Forelimb muscle (tissue), 1 donor: ENCODE measurements around the gene CDX1. TPM values are rescaled to one million over a fixed set of nuclear protein-coding genes. Genes with fewer than 3 reads are reported as not detected.

Source experiments
- DNase-seq: peaks from one replicate; pipeline ENCODE4 v3.0.0-alpha.2; 2013; ENCODE audit warnings: low read depth
- polyA plus RNA-seq: library from polyadenylated mRNA; unstranded; fragments of 120-200 nt; gene quantifications from one replicate; pipeline ENCODE4 v1.2.1, GENCODE V29; 2013; ENCODE audit not compliant: insufficient read length

CDX1 gene
- polyA plus RNA-seq, 1 donor, result 0.24 TPM

GRCh38 chr5:150208187-150209098 lies 41.9 kb downstream of the CDX1 start:
- no peak for DNase-seq

- no peak for DNase-seq
Measured at GRCh38 chr5:150209099-150209635, 42.6 kb downstream of the CDX1 start.

- no peak for DNase-seq
Measured at GRCh38 chr5:150210644-150211043, 44.1 kb downstream of the CDX1 start.

GRCh38 chr5:150211156-150212030 lies 44.8 kb downstream of the CDX1 start:
- no peak for DNase-seq

GRCh38 chr5:150213530-150213929 lies 47.0 kb downstream of the CDX1 start:
- DNase-seq, result peak; percentile 52

GRCh38 chr5:150214289-150214688 lies 47.7 kb downstream of the CDX1 start:
- no peak for DNase-seq

DNA sequence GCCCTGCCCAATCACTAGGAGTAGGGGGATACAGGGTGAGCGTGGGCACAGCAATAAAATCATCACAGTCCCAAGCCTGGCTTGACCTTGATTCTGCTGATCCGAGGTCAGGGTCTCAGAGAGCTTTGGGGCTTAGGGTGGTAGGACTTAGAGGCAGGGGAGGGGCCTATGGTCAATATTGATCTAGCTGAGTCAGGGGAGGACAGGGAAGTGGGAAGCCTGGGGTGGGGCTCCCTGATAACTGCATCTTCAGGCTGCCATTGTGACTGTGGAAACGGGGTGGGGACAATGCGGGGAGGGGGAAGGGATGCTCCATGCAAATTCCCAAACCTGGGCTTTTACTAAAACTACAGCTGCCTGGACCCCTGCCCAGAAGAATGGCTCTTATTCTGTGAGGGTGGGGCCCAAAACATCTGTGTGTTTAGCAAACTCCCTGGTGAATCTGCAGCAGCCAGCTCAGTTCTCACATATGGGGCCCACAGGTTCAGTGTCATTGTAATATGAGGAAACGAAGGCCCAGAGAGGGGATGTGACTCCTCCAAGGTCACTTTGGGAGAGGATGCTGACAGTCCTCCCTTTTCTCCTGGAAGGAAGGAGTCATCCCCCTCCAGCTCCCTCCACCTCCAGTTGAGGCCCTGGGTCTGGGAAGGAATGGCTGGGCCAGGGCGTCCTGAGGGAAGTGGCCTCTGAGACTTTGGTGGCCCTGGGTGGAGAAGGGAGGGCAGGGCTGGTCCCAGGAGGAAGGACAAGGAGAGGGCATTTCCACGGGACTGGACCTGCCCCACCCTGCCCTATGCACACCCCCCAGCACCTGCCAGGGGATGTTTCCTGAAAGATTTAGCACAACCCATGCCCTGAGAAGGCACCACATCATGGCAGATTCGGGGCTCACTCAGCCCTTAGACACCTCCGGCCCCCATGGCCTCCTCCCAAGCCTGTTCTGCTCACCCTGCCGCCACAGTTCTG lies 49.7 kb downstream of the CDX1 start:
- peak; percentile 66 for DNase-seq

GRCh38 chr5:150217038-150217437 lies 50.5 kb downstream of the CDX1 start:
- no peak for DNase-seq

DNA sequence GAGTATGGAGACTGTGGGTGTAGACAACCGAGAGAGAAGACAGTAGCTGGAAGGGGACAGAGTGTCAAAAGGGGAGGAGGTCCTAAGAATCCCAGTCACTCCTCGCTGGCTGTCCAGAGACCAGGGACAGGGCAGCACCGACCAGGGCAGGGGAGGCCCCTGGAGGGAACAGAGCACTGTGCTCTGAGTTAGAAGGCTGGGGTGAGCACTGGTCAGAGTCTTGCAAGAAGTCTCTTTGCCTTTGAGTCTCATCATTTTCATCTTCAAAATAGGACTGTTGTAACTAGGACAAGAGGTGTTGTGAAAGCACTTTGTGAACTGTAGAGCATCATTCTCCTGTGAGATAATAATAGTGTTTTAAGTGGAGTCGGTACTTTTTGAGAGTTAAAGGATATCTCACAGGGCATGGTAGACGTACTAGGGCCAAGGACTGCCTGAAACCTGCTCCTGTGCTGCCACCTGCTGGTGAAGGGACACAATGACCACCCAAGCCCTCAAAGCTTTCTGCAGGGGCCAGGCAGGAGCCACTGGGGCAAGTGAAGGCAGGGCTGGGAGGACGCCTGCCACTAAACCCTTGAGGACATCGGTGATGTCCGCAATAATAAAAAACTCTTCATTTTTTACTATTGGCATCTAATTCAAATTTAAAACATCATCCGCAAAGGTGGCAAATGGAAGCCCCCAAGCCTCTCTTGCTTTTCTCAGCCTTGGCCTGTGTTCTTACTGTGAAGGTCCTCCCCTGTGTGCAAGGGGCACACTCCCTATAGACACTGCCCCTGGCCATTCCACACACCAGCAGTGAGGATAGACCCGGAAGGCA lies 51.5 kb downstream of the CDX1 start:
- peak; percentile 59 for DNase-seq

DNA sequence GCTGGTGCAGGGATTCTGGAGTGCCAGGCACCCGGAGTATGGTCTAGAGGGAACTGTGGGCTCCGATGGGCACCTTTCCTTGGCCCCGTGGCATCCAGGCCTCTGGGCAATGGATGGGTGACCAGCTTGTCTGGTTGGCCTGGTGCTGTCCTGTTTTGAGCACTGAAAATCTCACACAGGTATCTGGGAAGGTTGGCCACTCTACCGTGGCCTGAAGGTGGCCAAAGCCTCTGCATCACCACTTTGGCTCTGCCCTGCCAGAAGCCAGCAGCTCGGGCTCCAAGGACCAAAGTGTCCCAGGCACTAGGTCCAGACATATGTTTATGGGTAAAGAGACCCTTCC lies 52.1 kb downstream of the CDX1 start:
- DNase-seq, result no peak

DNA sequence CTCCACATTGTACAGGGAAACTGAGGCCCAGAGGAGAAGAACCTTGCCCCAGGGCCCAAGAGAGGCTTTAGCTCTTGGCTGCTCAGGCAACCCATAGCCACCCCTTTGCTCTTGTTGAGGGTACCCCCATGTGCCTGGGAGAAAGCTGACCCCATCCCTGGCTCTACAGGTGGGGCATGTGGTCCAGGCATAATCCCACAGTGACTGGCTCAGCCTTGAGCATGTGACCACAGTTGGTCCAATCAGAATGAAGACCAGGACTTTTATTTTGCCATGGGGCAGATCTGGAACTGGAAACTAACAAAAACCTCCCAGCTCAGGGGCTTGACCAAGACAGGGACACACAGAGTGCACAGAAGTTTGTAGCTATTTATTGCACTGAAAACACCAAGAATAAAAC lies 52.6 kb downstream of the CDX1 start:
- no peak for DNase-seq

DNA sequence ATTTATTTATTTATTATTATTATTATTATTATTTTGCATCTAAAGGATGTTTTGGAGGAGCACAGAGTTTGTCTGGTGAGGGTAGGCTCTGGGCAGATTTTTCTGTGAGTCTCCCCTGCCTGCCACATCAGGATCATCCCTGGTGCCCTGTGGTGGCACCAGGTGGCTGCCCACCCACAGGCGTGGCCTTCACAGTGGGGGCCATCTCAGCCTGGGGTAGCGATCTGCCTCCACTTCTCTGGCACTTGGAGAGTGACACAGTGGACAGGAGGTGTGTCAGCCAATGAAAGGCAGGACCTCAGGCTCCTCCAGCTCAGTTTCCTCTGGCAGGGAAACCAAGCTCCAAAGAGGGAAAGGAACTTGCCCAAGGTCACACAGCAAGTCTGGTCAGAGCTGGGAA lies 53.3 kb downstream of the CDX1 start:
- no peak for DNase-seq

- no peak for DNase-seq
Measured at GRCh38 chr5:150221471-150221870, 54.9 kb downstream of the CDX1 start.

GRCh38 chr5:150222906-150223305 lies 56.3 kb downstream of the CDX1 start:
- DNase-seq, result no peak

GRCh38 chr5:150223474-150223873 lies 56.9 kb downstream of the CDX1 start:
- DNase-seq, result no peak

- DNase-seq, result no peak
Measured at GRCh38 chr5:150224483-150225027, 58.0 kb downstream of the CDX1 start.

GRCh38 chr5:150227036-150227435 lies 60.5 kb downstream of the CDX1 start:
- no peak for DNase-seq

DNA sequence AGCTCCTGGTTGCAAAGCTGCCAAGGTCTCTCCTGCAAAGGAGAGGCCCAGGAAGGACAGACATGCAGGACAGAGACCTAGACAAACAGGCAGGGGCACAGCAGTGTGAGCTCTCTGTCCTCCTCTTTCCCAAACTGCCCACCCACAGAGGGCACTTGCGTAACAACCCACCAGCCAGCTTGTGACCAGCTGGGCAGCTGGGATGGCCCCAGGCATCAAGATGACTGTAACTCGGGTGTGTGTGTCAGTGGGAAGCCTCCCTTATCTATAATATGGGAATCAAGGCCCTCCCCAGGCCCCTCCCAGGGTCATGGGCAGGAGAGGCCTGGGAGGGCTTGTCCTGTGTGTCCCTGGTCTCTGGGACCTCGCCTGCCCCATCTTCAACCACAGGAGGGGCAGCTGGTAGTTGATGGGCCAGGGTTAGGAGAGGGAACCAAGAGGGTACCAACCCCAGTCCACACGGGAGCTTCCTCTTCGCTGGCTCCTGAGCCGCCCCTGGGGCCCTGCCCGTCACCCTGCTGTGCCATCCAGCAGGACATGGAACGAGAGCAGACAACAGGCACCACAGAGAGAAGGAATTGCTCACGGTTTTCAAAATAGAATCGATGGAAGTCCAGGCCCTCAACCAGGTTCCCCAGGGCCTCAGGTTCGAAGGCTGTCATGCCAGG lies 61.2 kb downstream of the CDX1 start:
- DNase-seq, result no peak

DNA sequence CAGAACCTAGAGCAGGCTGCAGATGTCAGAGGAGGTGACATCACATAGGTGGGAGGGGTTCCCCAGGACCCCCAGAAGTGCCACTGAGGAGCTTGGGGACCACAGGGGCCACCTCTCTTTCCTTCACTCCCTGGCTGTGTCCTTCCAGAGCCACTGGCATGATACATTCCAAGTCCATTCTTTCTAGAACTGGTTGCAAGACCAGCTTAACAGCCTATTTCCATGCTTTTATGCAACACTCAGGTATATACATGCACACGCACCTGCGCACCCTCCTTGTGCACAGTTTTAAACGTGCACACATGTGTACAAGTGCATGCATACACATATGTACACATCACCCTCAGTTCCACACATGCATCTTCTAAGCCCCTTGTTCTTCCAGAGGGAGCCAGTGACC lies 63.0 kb downstream of the CDX1 start:
- no peak for DNase-seq

DNA sequence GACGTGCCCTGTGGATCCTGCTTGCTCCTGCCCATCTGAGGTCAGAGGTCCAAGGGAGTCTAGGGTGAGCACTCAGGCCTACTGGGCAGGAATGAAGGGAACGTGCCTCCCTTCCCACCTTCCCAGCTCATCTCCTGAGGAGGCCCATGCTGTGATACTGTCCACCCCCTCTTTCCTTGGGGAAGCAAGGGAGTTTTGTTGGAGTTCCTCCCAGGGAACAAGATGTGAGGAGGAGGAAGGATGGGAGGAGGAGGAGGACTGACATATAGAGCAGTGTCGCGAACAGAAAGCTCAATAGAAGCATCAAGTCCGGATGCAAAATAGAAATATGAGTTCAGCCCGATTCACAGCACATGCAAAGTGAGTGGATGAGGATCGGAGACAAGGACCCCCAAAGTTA lies 64.3 kb downstream of the CDX1 start:
- no peak for DNase-seq
